A549 (cell line): ENCODE data around the gene TUBGCP6.

ENCODE experiments used
- EP300 ChIP-seq, 2 experiments: fragments of >200 bp; sonication (Bioruptor Twin); formaldehyde crosslinking; IDR thresholded peaks; 2 replicates in 1 of 2; 3 replicates in 1 of 2; pipeline ENCODE4 v1.6.1; 2016 to 2017
- ESRRA ChIP-seq: fragments of 150-350 bp; IDR thresholded peaks from 2 replicates; pipeline ENCODE4 v1.6.1; 2014; ENCODE audit warnings: mild to moderate bottlenecking, low read length, borderline replicate concordance
- MAZ ChIP-seq: fragments of 150-350 bp; IDR thresholded peaks from 2 replicates; pipeline ENCODE4 v1.6.1; 2014; ENCODE audit warnings: antibody characterized with exemption, low read depth, low read length, borderline replicate concordance
- PHF8 ChIP-seq: fragments of 200-600 bp; sonication (generic); IDR thresholded peaks from 2 replicates; pipeline ENCODE4 v1.6.1; 2016; ENCODE audit warnings: low read depth, mild to moderate bottlenecking, antibody characterized with exemption, moderate library complexity, borderline replicate concordance
- POLR2A ChIP-seq: IDR thresholded peaks from 2 replicates; pipeline ENCODE4 v1.6.1; 2012; ENCODE audit warnings: mild to moderate bottlenecking, low read length
- RAD21 ChIP-seq, 2 experiments: fragments of >200 bp in 1 of 2; sonication (Bioruptor Twin) in 1 of 2; formaldehyde crosslinking in 1 of 2; IDR thresholded peaks in 1 of 2; conservative IDR thresholded peaks in 1 of 2; 2 replicates in 1 of 2; 3 replicates in 1 of 2; pipeline ENCODE4 v1.6.1; 2012 to 2018; ENCODE audit warnings: inconsistent platforms in 1 of 2
- TF ChIP-seq, protein P1 (sequence below): fragments of >200 bp; sonication (Bioruptor Twin); formaldehyde crosslinking; IDR thresholded peaks from 3 replicates; pipeline ENCODE4 v1.5.1; 2016
- TF ChIP-seq, protein P2 (sequence below): fragments of 200-600 bp; sonication (generic); IDR thresholded peaks from 2 replicates; pipeline ENCODE4 v1.6.1; 2016; ENCODE audit warnings: antibody characterized with exemption, mild to moderate bottlenecking, moderate library complexity
- TF ChIP-seq, protein P3 (sequence below): fragments of 250-450 bp; sonication (Bioruptor Pico); IDR thresholded peaks from 2 replicates; pipeline ENCODE4 v1.5.0; 2021; ENCODE audit warnings: mild to moderate bottlenecking, moderate library complexity, borderline replicate concordance
- TF ChIP-seq, protein P4 (sequence below): IDR thresholded peaks from 2 replicates; pipeline ENCODE4 v1.6.1; 2012

DNA sequence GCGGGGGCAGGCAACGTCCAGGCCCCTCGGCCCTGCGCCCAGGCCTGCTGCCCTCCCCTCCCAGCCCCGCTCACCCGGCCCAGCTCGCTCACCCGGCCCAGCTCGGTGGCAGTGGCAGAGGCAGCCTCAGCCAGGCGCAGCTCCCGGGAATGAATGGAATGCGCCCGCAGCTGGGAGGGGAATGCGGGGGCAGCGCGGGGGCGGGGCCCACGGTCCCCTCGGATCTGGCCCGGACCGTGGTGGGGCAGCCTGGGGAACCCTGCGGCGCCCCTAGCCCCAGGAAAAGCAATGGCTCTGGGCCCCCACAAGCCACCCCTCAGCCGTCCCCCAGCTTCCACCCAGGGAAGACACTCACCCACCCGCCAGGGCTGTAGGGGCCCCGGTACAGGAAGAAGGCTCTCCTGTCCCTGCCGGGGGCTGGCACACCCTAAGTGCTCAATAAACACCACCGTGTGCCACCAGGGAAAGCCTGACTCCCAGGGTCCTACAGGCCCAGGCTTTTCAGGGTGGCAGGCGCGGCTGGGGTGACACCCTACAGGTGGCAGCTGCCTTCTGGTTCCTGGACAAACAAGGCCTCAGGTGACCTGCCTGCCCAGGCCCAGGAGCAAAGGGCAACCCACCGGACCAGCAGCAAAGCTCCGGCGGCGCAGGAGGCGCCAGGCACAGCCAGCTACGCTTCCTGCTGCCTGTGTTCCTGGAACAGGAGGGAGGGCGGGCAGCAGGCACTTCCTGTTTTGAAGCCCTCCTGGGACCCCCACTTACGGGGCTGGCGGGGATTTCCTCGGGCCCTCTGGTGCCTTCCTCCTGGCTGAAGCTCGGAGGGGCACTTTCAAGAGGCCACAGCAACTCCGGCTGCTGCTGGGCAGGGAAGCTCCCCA lies 48.9 kb upstream of the TUBGCP6 start:
- TF ChIP-seq ESRRA = no peak
- TF ChIP-seq, protein P1, sequence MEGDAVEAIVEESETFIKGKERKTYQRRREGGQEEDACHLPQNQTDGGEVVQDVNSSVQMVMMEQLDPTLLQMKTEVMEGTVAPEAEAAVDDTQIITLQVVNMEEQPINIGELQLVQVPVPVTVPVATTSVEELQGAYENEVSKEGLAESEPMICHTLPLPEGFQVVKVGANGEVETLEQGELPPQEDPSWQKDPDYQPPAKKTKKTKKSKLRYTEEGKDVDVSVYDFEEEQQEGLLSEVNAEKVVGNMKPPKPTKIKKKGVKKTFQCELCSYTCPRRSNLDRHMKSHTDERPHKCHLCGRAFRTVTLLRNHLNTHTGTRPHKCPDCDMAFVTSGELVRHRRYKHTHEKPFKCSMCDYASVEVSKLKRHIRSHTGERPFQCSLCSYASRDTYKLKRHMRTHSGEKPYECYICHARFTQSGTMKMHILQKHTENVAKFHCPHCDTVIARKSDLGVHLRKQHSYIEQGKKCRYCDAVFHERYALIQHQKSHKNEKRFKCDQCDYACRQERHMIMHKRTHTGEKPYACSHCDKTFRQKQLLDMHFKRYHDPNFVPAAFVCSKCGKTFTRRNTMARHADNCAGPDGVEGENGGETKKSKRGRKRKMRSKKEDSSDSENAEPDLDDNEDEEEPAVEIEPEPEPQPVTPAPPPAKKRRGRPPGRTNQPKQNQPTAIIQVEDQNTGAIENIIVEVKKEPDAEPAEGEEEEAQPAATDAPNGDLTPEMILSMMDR = no peak
- TF ChIP-seq POLR2A = no peak
- TF ChIP-seq, protein P2, sequence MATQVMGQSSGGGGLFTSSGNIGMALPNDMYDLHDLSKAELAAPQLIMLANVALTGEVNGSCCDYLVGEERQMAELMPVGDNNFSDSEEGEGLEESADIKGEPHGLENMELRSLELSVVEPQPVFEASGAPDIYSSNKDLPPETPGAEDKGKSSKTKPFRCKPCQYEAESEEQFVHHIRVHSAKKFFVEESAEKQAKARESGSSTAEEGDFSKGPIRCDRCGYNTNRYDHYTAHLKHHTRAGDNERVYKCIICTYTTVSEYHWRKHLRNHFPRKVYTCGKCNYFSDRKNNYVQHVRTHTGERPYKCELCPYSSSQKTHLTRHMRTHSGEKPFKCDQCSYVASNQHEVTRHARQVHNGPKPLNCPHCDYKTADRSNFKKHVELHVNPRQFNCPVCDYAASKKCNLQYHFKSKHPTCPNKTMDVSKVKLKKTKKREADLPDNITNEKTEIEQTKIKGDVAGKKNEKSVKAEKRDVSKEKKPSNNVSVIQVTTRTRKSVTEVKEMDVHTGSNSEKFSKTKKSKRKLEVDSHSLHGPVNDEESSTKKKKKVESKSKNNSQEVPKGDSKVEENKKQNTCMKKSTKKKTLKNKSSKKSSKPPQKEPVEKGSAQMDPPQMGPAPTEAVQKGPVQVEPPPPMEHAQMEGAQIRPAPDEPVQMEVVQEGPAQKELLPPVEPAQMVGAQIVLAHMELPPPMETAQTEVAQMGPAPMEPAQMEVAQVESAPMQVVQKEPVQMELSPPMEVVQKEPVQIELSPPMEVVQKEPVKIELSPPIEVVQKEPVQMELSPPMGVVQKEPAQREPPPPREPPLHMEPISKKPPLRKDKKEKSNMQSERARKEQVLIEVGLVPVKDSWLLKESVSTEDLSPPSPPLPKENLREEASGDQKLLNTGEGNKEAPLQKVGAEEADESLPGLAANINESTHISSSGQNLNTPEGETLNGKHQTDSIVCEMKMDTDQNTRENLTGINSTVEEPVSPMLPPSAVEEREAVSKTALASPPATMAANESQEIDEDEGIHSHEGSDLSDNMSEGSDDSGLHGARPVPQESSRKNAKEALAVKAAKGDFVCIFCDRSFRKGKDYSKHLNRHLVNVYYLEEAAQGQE = no peak
- TF ChIP-seq RAD21 (conservative IDR thresholded peaks at IDR 0.05 in 1 of 2, IDR thresholded peaks at IDR 0.05 in 1 of 2) = no peak
- no peak for TF ChIP-seq MAZ
- TF ChIP-seq, protein P3, sequence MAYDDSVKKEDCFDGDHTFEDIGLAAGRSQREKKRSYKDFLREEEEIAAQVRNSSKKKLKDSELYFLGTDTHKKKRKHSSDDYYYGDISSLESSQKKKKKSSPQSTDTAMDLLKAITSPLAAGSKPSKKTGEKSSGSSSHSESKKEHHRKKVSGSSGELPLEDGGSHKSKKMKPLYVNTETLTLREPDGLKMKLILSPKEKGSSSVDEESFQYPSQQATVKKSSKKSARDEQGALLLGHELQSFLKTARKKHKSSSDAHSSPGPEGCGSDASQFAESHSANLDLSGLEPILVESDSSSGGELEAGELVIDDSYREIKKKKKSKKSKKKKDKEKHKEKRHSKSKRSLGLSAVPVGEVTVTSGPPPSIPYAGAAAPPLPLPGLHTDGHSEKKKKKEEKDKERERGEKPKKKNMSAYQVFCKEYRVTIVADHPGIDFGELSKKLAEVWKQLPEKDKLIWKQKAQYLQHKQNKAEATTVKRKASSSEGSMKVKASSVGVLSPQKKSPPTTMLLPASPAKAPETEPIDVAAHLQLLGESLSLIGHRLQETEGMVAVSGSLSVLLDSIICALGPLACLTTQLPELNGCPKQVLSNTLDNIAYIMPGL (CRISPR knock-in tag) = no peak
- no peak for TF ChIP-seq EP300 (IDR thresholded peaks at IDR 0.05)
- TF ChIP-seq, protein P4, sequence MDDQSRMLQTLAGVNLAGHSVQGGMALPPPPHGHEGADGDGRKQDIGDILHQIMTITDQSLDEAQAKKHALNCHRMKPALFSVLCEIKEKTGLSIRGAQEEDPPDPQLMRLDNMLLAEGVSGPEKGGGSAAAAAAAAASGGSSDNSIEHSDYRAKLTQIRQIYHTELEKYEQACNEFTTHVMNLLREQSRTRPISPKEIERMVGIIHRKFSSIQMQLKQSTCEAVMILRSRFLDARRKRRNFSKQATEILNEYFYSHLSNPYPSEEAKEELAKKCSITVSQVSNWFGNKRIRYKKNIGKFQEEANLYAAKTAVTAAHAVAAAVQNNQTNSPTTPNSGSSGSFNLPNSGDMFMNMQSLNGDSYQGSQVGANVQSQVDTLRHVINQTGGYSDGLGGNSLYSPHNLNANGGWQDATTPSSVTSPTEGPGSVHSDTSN = 0 out of 2 replicates have a peak, but pooled peaks have one; percentile 31
- no peak for TF ChIP-seq PHF8
